GM21825 (cell line): Measurements from ENCODE around the gene RNF151.
"Not testable (repeated sequence)": the region's sequence is repeated elsewhere in the genome, so short reads cannot be mapped to it uniquely, and the experiment has no call there.

Experiments
- ATAC-seq: cut with Tn5 transposase; IDR thresholded peaks from one replicate; pipeline ENCODE4 v1.9.1; 2021; ENCODE audit warnings: mild to moderate bottlenecking, moderate library complexity; ENCODE audit not compliant: unreplicated experiment

The RNF151 gene

DNA sequence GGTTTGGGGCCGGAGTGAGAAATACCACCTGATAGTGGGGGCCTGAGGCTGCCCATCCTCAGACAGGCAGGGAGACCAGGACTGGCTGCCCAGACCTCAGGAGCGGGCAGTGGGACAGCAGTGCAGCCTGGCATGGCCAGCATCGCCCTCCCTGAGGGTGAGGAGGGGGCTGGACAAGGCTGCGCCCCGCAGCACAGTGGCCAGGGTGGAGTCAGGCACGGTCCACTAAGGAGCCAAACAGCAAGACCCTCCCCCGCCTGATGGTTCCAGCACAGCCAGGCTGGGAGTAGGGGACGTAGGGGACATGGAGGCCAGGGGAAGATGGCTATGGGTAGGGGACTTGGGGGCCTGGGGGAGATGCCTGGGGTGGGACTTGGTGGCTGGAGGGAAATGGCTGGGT is 39.7 kb downstream of the RNF151 start:
- ATAC-seq, result no peak

- ATAC-seq, result no peak
Measured at GRCh38 chr16:2007081-2007836, 40.6 kb downstream of the RNF151 start.

DNA sequence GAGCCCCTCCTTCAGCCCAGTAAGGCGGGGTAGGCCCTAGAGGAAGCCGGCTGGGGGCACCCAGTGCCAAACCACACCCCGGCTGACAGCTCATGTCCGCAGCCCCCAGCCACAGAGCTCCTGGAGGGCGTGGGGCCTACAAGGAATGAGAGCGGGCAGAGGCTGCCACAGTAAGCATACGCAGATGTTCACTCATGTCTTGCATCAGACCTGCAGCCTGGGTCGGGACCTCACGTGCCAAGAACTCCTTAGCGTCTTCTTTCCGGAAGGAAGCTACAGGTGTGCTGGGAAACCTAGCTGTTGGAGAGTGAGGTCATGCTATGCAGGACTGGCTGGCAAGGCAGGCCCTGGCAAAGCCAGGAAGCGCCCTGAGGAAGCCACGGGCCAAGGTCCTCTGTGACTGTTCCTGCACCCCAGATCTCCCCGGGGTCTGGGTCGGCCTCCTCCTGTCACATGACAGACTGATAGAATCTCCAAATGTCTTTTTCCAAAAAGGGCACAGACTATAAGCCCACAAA is 41.4 kb downstream of the RNF151 start:
- ATAC-seq, result no peak

DNA sequence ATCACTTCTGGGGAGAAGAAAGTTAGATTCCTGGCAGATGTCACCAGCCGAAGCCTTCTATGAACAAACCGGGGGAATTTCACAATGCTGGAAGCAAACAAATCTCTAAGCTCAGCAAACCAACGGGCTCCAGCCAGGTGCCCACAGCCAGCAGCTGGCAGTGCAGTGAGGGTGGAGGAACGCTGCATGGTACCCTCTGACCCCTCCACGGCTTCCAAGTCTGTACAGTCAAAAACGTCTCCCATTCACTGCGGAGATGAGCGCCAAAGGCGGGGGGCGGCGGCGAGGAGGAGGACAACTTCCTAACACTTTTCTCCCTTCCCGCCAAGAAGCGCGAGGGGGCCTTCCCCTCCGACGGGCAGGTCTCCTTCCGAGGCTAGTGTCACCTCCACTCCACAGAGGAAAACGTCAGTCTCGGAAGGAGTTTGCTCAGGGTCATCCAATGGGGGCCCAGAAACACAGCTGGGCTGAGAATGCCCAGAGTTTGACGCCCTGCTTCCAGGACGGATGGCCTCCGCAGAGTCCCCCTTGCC is 42.0 kb downstream of the RNF151 start:
- no peak for ATAC-seq

DNA sequence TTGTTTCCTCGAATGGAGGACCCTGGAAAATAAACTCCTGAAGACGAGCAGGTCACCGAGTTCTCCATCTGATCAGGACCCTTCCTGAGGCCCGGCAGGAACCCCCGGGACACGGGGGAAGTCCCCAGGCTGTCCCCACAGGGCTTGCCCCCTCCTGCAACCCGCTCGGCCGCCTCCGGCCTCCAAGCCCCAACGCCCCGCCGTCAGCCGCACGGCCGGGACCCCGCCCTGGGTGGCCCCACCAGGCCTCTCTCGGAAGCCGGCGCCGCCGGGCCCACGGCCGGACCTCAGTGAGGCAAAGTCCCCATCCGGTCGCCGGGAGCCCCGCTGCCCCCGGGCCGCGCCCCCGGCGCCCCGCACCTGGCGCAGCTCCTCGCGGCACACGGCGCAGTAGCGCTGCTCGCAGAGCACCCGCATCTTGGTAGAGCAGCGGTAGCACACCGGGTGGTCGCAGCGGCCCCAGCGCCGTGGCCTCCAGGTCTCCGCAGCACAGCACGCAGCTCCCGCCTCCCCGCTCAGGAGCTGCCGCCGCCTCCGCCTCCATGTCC is 42.6 kb downstream of the RNF151 start:
- peak; percentile 23 for ATAC-seq

DNA sequence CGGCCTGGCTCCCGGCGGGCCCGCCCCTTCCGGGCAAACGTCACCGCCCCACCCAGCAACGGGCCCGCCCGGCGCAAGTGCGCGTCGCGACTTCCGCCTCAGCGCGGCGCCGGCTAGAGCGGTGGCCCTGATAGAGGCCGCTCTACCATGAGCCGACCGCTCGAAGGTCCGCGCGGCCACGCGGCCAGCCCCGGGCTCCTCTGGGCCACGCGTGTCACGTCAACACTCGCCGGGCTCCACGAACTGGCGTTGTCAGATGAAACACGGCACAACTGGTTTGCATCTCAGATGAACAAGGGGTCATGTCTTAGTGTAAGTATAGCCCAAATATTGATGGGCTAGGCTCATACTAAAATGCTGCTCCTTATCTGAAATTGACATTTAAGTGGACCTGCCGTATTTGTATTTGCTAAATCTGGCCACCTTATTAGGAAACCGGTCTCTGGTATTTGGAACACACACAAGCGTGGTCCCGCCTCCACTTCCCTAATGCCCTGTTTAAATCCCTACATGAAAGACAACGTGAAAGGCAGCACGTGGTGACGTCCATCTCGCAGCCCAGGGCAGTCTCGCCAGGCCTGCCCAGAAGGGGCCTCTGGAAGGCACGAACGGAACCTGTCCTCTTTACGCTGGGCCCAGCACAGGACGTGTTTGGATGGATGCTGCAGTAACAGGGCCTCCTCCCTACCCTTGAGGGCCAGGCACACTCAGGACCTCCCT is 43.3 kb downstream of the RNF151 start, which contains the start of gene ZNF598:
TSS of gene ZNF598 (minus strand) at position 31 of the 720 bp plus-strand sequence.
- ATAC-seq, result peak; percentile 74

DNA sequence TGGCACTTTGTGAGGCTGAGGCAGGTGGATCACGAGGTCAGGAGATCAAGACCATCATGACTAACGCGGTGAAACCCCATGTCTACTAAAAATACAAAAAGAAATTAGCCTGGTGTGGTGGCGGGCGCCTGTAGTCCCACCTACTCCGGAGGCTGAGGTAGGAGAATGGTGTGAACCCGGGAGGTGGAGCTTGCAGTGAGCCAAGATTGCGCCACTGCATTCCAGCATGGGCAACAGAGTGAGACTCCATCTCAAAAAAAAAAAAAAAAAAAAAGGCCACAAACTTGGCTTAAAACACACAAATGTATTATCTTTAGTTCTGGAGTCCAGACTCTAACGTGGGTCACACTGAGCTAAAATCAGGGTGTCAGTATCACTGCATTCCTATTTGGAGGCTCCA is 45.1 kb downstream of the RNF151 start:
- ATAC-seq, result not testable (repeated sequence)

DNA sequence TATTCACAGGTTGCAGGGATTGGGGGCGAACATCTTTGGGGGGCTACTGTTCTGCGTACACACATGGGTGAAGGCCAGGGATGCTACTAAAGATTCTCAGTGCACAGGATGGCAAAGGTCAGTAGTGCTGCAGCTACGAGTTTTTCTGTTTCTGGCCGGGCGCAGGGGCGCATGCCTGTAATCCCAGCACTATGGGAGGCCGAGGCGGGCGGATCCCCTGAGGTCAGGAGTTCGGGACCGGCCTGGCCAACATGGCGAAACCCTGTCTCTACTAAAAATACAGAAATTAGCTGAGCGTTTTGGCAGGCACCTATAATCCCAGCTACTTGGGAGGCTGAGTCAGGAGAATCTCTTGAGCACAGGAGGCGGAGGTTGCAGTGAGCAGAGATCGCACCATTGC is 46.9 kb downstream of the RNF151 start:
- no peak for ATAC-seq

DNA sequence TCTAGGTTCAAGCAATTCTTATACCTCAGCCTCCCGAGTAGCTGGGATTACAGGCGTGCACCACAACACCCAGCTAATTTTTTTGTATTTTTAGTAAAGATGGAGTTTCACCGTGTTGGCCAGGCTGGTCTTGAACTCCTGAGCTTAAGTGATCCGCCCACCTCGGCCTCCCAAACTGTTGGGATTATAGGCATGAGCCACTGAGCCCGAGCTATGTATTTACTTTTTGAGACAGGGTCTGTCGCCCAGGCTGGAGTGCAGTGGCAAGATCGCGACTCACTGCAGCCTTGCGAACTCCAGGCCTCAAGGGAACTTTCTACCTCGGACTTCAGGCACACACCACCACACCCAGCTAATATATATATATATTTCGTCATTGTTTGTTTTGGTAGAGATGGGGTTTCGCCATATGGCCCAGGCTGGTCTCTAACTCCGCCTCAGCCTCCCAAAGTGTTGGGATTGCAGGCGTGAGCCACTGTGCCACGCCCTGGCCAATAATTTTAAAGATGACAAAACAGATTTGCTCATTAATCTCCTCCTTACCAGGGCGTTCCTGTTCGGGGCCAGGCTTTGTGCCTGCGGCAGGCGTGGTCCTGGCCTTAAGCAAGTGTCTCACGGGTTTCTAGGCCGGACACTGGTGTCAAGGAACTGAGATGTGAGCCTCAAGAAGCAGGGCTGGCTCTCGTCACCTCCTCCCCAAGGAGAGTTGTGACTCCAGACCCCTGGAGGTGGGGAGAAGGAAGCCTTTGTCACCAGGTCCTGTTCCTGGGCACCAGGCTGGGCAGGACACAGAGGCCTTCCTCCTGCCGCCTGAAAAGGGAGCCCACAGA is 48.7 kb downstream of the RNF151 start:
- ATAC-seq, result no peak

DNA sequence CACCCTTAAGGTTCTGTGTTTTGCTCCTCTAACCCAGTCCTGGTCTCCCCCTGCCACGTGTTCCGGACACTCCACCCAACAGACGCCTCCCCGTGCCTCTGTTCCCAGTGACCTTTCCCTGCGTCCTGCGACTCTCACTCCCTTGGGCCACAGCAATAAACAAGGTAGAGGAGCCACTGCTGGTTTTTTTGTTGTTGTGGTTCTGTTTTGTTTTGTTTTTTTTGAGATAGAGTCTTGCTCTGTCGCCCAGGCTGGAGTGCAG is 49.2 kb downstream of the RNF151 start:
- no peak for ATAC-seq

DNA sequence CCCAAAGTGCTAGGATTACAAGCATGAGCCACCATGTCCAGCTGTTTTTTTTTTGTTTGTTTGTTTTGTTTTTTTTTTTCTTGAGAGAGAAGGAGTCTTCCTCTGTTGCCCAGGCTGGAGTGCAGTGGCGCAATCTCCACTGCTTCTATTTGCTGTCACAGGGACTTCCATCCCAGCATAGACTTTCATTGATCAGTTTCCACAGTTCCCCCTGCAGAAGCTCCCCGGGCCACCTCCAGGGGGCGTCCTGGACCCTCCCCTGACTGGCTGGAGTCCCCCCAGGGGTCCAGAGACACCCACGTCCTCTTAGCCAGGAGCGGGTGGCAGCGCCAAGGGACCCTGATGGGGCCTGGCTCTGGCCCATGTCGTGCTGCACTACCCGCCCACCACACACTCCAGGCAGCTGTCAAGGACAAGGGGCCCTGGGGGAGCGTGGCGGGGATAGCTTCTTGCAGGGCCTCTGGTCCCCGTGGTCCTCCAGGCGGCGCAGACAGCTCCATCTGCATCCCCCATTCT is 49.8 kb downstream of the RNF151 start:
- ATAC-seq, result no peak
